HG03045 (cell line): ENCODE results near the gene CPAMD8.
"Not testable (repeated sequence)": the region's sequence is repeated elsewhere in the genome, so short reads cannot be mapped to it uniquely, and the experiment has no call there.

Experiments
- ATAC-seq: cut with Tn5 transposase; IDR thresholded peaks from one replicate; pipeline ENCODE4 v1.9.1; 2021; ENCODE audit warnings: mild to moderate bottlenecking, moderate library complexity; ENCODE audit not compliant: unreplicated experiment

Gene CPAMD8

DNA sequence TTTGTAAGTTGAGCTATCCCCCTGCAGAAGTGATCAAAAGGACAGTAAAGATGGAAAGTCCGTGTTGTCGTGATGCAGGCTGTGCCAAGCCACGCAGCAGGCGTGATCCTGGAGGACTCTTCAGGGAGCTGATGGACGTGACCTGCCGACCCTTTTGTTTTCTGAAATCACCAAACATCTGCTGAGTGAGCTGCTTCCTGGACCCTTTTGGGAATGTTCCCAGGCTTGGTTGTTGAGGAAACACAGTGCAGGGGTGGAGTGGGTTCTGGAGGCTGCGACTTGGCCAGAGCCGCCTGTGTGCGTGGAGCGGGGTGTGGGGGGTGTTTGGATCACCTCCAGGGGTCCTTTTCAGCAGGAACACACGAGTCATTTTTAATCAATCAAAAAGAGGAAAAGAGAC, 15.4 kb upstream of the CPAMD8 start:
- no peak for ATAC-seq

DNA sequence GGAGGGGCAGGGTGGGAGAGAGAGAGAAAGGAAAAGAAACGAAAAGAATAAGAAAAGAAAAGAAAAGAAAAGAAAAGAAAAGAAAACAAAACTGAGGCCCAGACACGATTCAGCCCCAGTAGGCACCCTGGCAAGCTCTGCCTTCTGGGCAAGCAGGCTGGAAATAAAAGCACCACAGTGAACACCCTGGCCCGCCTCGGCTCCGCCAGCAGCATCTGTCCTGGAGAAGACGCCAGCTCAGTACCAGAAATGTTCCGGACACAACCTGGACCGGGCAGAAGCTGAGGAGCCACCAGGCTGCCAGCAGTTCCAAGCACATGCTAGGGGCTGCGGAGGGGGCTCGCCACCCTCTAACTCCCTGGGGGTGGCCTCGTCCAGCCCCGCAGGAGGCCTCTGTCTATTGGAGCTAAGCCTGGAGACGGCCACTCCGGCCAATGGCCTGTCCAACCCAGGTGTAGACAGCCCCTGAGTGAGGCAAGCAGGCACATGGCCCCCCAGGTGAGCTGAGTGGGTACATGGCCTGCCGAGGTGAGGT, 11.4 kb upstream of the CPAMD8 start:
- ATAC-seq: no peak

DNA sequence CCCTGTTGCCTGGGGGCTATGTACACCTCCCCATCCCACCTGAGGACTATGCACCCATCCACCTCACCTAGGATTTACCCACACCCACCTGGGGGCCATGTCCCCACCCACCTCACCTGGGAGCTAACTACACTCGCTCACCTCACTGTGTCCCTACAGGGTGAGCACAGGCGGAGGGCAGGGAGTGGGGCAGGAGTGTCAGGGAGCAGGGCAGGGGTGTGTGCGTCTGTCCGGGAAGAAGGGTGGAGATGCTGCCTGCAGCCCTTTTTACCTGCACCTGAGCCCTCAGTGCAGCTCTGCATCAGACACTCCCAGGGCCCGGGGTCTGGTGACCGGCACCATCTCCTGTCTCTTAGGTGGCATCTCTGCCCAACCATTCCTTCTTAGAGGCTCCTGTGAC, 10.6 kb upstream of the CPAMD8 start:
- no peak for ATAC-seq

DNA sequence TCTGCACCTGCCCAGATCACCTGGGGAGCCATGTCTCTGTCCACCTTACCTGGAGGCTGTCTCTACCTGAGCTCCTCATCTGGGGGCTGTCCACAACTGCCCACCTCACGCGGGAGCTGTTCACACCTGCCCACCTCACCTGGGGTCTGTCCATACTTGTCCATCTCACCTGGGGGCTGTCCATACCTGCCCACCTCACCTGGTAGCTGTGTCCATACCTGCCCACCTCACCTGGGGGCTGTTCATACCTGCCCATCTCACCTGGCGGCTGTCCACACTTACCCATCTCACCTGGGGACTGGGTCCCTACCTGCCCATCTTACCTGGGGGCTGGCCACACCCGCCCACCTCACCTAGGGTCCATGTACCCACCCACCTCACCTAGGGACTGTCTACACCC, 10.0 kb upstream of the CPAMD8 start:
- no peak for ATAC-seq

DNA sequence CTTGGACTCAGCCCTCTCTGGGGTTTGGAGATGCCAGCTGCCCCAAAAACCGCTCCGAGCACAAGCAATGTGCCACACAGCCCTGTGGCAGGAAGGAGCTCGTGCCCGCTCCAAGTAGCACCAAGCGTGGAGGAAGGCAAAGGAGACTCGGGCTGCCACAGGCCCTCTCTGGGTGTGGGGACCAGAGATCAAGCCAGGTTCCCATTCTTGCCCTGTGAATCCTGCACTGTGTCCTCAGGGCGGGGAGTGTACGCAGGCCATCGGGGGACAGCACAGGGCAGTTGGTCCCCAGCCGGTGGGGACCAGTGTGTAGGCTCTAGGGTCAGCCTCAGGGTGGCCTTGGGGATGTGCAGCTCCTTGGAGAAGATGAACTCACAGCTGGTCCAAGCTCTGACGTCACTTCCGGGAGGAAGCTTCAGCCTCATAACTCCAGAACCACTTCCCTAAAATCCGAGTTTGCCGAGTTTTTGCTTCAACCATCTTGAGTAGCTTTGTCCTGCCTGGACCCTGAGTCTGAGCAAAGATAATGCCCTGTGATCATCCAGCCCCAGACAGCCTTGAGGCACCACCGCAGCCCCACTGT, 9.3 kb upstream of the CPAMD8 start:
- ATAC-seq: no peak

DNA sequence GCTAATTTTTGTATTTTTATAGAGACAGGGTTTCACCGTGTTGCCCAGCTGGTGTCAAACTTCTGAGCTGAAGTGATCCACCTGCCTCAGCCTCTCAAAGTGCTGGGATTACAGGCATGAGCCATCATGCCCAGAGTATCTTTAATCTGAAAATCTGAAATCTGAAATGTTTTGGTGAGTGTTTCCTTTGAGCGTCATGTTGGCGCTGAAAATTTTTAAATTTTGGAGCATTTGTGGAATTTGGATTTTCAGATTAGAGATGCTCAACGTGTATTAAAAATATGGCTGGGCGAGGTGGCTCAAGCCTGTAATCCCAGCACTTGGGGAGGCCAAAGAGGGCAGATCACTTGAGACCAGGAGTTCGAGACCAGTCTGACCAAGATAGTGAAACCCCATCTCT, 5.1 kb upstream of the CPAMD8 start:
- no peak for ATAC-seq

DNA sequence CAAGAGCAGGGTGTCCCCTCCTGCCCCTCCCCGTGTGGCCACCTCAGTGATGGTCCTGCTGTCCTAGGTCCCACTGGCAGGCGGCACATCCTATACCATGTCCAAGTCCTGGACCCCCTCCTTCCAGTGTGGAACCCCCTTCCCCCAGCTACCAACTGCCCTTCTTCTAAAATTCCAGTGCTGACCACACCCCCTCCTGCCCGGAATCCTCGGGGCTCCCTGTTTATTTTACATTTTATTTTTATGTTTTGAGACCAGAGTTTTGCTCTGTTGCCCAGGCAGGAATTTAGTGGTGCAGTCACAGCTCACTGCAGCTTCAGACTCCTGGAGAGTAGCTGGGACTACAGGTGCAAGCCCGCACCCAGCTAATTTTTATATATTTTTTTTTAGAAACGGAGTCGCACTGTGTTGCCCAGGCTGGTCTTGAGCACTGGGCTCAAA, 945 bp upstream of the CPAMD8 start:
- no peak for ATAC-seq

DNA sequence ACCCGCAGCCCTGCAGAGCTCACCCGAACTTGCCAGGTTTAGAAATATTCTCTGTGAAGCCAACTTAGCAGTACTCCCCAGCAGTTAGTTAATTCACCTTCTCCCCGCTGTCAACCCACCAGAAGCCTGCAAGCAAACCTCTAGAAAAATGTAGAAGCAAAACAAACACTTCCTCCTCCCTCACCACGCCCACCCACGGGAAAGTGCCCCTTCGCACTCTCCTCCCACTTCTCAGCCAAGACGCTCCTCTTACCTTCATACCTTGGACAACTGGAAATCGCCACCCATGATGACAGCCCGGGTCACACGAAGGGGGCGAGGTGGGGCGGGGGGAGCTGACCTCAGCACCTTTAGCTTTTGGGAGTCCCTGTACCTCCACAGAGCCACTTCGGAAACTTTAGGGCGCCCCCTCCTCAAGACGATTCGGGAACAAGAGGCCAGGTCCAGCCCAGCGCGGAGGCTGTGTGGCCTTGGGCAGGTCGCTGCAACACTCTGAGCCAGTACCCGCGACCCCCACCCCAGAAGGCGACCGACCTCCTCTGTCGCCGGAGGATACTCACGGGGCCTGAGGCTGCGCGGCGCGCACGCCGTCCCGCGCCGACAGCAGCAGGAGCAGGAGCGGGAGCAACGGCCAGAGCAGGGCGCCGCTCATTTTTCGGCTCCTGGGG, 485 bp downstream of the CPAMD8 start:
- ATAC-seq: no peak

DNA sequence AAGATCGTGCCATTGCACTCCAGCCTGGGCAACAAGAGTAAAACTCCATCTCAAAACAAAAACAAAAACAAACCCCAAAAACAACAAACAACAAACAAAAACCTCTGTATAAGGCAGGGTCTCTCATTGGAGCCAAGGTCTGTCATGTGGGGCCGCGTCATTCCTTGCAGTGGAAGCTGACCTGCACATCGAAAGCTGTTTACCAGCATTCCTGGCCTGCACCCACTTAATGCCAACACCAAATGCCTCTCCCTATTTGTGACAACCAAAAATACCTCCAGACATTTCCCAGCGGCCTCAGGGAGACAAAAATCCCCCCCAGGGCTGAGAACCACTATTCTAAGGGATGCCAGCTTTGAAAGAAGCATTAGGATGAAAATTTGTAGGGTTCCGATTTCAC, 1.2 kb downstream of the CPAMD8 start:
- no peak for ATAC-seq

DNA sequence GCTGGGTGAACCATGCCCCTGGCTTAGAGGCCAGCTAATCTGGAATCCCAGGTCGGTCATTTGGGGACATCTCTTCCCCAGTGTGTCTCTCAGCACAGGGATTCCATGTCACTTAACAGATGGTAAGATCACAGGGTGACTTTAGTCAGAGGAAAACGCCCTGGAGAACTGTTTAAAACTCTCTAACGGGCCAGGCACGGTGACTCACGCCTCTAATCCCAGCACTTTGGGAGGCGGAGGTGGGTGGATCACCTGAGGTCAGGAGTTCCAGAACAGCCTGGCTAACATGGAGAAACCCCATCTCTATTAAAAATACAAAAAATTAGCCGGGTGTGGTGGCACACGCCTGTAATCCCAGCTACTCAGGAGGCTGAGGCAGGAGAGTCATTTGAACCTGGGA, 1.7 kb downstream of the CPAMD8 start:
- ATAC-seq: not testable (repeated sequence)

DNA sequence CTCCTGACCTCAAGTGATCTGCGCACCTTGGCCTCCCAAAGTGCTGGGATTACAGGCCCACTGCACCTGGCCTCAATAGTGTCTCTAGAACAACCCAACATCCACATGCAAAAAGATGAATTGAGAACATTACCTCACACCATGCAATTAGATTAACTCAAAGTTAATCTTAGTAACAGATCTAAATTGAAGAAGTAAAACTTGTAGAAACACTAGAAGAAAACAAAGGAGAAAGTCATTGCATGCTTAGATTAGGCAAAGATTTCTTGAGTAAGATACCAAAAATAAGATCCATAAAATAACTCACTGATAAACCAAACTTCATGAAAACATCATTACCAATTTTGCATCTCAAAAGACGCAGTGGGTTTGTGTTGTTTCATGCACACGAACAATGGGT, 2.8 kb downstream of the CPAMD8 start:
- ATAC-seq: no peak

DNA sequence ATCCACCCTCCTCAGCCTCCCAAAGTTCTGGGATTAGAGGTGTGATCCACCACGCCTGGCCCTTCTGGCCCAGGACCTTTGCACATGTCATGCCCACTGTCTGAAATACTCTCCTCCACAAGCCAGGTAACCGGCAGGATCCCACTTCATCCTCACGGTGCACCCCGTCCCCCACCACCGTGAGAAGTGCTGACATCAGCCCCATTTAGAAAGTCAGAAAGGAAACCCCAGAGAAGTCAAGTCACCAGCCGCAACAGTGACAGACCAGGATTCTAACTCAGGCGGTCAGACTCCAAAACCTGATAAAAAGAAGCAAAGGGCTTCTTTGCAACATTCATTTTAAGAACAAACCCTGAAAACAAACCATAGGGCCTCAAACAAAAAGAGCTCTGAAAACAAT, 3.9 kb downstream of the CPAMD8 start:
- no peak for ATAC-seq

DNA sequence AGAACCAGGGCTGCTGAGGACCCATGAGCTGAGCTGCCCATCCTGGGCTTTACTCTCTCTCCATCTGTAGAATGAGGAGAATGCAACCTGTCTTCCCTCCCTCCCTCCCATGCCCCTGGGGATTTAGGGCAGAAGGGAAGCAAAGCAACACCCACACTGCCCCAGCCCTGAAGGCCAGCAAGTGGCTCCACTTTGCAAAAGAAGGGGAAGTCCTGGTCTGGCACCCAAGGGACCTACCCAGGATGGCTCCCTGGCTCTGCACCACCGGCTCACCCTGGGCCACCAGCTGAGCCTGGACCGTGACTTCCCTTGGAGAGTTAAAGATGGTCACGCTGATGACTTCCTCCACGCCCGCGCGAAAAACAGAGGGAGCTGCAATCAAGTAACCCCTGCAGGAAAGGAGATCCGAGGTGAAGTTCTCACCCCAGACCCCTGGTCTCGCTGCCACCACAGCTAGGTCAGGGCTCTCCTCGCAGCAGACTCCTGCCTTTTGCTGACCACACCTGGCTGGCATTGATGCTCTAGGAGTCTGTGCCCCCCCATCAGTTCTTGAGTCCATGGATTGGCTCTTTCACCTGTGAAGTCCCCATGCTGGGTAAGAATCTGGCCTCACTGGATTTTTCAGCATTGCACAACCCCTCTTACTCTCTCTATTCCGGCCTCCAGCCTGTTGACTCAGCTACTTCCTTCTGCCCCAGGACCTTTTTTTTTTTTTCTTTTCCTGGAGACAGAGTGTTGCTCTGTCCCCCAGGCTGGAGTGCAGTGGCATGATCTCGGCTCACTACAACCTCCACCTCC, 4.6 kb downstream of the CPAMD8 start:
- ATAC-seq: no peak

DNA sequence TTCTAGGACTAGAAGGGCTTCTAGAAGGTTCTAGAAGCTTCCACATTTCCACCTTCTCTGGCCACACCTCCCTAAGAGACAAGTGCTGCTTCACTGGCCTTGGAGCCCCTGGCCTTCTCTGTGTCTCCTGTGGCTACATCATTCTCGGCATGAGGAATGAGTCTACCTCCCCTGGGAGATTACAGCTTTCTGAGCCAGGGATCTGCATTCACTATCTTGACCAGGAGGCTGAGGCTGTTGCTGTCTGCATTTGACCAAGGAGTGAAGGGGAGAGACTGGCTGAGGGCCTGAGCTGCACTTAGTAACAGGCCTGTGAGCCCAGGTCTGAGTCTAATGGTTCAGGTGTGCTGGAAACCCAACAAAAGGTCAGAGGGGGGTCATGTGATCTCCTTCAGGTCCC, 5.3 kb downstream of the CPAMD8 start:
- no peak for ATAC-seq

DNA sequence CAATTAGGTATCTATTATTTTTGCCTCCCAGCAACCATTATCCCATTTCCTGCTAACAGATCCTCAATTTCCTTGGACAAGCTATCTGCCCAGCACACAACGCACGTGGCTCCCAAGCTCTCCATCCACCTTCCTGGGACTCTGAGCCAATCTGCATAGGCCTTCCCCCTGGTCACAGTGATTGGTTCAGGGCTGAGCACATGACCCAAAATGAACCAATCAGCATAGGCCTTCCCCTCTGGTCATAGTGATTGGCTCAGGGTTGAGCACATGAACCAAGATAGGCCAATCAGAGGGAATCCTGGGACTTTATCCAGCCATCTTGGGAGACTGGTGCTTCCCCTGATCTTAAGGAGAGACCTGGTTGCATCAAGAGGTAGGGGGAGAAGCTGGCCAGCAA, 5.8 kb downstream of the CPAMD8 start:
- ATAC-seq: no peak

DNA sequence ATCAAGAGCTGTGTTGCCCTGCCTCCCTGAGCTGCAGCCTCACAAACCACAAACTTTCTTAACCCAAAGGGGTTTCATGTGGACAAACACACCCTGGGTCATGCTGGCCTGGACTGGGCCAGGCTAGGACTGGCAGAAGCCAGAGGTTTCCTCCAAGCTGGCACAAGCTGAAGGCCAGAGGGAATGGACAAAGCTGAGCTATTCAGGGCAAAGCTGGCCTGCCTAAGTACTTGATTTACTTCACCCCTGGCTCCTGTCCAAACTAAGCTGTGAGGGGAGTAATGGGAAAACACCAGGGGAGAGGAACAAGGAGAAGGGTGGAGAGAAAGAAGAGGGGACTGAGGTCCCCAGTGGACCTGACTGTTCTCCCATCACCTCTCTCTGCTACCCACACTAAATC, 6.2 kb downstream of the CPAMD8 start:
- ATAC-seq: no peak

DNA sequence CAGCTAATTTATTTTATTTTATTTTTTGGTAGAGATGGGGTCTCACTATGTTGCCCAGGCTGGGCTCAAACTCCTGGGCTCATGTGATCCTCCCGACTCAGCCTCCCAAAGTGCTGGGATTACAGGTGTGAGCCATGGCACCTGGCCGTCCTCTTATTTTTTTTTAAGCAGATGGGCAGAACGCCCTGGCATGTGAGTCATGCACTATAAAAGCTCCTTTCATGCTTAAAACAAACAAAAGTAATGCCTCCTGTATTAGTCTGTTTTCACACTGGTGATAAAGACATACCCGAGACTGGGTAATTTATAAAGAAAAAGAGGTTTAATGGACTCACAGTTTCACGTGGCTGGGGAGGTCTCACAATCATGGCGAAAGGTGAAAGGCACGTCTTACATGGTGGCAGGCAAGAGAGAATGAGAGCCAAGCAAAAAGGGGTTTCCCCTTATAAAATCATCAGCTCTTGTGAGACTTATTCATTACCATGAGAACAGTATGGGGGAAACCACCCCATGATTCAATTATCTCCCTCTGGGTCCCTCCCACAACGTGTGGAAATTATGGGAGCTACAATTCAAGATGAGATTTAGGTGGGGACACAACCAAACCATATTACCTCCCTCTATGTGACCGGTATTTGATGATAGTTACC, 12.3 kb downstream of the CPAMD8 start:
- ATAC-seq: not testable (repeated sequence)

DNA sequence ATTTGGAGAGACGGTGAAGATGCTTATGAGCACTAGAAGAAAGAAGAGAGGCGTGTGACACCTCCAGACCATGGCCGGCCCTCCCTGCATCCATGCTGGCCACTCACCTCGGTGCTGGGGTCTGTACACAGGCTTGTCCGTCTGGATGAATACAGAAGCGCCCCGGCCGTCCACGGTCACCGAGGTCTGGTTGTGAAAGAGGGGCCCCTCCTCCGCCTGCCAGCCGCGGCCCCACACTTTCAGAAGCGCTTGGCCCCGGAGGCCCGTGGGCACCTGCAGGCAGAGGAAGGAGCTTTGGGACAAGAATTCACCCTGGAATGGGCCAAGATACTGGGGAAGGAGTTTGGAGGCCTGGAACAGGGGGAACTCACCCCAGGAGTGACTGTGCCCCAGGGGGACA, 15.1 kb downstream of the CPAMD8 start:
- ATAC-seq: no peak

DNA sequence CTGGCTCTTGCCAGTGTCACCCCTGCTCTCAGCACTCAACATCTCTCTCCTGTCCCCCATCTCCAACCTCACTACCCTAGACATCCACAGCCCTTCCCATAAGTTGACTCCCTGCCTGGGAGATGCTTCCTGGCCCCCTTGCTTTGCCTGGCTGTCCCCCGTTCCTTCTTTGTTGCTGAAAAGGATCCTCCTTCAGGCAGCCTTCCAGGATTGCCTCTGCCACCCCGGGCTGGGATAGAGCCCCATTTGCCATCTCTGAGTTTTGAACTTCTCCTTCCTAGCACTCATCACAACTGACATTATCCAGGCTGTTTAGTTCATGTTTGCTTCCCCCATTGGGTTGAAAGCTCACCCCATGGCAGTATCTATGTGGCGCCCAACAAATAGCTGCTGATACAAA, 20.0 kb downstream of the CPAMD8 start:
- no peak for ATAC-seq

DNA sequence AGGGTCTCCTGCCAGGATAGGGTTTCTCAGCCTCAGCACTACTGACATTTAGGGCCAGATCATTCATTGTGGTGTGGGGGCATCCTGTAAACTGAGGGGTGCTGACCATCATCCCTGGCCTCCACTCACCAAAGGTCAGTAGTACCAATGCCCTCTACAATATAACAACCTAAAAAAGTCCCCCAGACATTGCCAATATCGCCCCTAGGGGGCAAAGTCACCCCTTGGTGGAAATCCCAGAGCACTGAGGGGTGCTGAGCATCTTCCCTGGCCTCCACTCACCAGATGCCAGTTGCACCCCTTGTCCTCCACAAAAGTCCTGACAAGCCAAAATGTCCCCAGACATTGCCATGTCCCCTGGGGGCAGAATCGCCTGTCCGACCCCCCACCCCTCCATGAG, 21.6 kb downstream of the CPAMD8 start:
- no peak for ATAC-seq

DNA sequence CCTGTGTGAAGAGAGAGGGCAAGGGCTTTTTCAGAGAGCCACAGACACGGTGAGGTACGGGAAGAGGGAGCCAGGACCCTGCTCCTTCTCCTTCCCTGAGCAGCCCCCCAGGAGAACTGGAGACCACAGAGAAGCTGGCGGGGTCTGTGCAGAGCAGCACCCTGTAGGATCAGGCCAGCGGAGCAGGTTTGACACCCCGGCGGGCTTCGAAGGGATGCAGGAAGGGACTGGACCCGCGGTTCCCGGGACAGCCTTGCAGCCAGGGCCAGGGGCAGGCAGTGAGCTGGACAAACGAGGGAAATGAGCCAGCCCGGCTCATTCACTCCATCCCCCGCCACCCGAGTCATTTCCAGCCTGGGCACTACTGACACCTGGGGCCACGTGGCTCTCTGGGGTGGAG, 22.2 kb downstream of the CPAMD8 start:
- no peak for ATAC-seq

DNA sequence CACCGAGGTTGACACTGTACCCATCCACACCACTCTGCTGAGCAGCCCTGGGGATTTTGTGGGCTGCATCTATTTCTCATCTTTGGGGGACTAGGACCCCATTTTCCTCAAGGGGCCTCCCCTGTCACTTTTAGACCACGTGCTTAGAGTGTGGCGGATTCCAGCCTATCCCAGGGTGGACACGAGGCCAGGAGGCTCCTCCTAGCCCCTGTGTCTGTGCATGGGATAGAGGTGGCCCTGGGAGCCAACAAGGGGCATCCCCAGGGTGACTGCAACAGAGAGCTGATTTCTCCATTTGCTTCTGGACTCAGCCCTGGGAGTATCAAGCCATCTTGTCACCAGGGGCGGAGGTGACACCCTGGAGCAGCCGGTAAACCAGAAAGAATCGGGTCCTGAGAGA, 24.2 kb downstream of the CPAMD8 start:
- ATAC-seq: no peak
